Peyer's patch (tissue), 4 donors: ENCODE results near the gene SMAD9. TPM values are rescaled to one million over a fixed set of nuclear protein-coding genes. Genes with fewer than 3 reads are reported as not detected.

Experiments
- DNase-seq, 3 donors: peaks; one replicate each; pipeline ENCODE4 v3.0.0-alpha.2; 2017 to 2019
- H3K27ac ChIP-seq, 4 donors: fragments of 200-600 bp; sonication (generic); one replicate each; pipeline ENCODE4 v1.5.1; 2016 to 2019
- H3K27me3 ChIP-seq, 2 donors: fragments of 200-600 bp; sonication (generic); one replicate each; pipeline ENCODE4 v1.5.1; 2019
- H3K36me3 ChIP-seq, 3 donors: fragments of 200-600 bp; sonication (generic); one replicate each; pipeline ENCODE4 v1.5.1; 2016 to 2019
- H3K4me1 ChIP-seq, 4 donors: fragments of 200-600 bp; sonication (generic); one replicate each; pipeline ENCODE4 v1.5.1; 2016 to 2019
- H3K4me3 ChIP-seq, 4 donors: fragments of 200-600 bp; sonication (generic); 1 replicate in 3 of 4; 2 replicates in 1 of 4; pipeline ENCODE4 v1.5.1; 2016 to 2019; ENCODE audit warnings: mild to moderate bottlenecking in 1 of 4
- H3K9me3 ChIP-seq, 4 donors: fragments of 200-600 bp; sonication (generic); one replicate each; pipeline ENCODE4 v1.5.1; 2016 to 2019; ENCODE audit warnings: mild to moderate bottlenecking in 1 of 4
- CTCF ChIP-seq, 6 experiments: fragments of 450-650 bp in 4 of 6; fragments of 200-600 bp in 2 of 6; sonication (generic) in 1 of 6; IDR thresholded peaks; one replicate each; pipeline ENCODE4 v1.5.1; 2017 to 2019; ENCODE audit warnings: antibody characterized with exemption in 6 of 6, mild to moderate bottlenecking in 3 of 6, moderate library complexity in 1 of 6
- POLR2A ChIP-seq, 2 donors: fragments of 450-650 bp; IDR thresholded peaks; one replicate each; pipeline ENCODE4 v1.5.1; 2017; ENCODE audit warnings: antibody characterized with exemption in 2 of 2, mild to moderate bottlenecking in 2 of 2, moderate library complexity in 2 of 2
- total RNA-seq, 4 donors: library from RNA; depleted of rRNA; stranded (reverse); fragments of >200 nt; gene quantifications; one replicate each; pipeline ENCODE4 v1.1.0, GENCODE V29; 2016

Gene SMAD9
- total RNA-seq, 4 donors from 2014 or later, result 3.2 to 10.7 (median 4.0) TPM

- Histone ChIP-seq H3K27ac (no peak overlapping the region), H3K4me3 (no peak overlapping the region)
- TF ChIP-seq POLR2A (IDR thresholded peaks at IDR 0.05) (no peak), CTCF (IDR thresholded peaks at IDR 0.05) (no peak)
Measured at GRCh38 chr13:36912369-36912768, 7.7 kb downstream of the SMAD9 start.

GRCh38 chr13:36910545-36910944 lies 9.5 kb downstream of the SMAD9 start:
- no peak overlapping the region for H3K4me3 ChIP-seq
- no peaks in the 10 kb centered on the region for H3K4me1 ChIP-seq
- H3K36me3 ChIP-seq, result no peaks in the 10 kb centered on the region
- H3K9me3 ChIP-seq, result no peaks in the 10 kb centered on the region
- H3K27me3 ChIP-seq, result no peaks in the 10 kb centered on the region
- no peak for TF ChIP-seq POLR2A (IDR thresholded peaks at IDR 0.05)
- no peak for TF ChIP-seq CTCF (IDR thresholded peaks at IDR 0.05)
- DNase-seq, result no peak
- no peak overlapping the region for H3K27ac ChIP-seq

More at GRCh38 chr13:36912369-36912768, 7.7 kb downstream of the SMAD9 start:
- H3K27me3 ChIP-seq, result no peaks in the 10 kb centered on the region
- H3K36me3 ChIP-seq, result no peaks in the 10 kb centered on the region
- H3K9me3 ChIP-seq, result no peaks in the 10 kb centered on the region
- no peak for DNase-seq
- no peaks in the 10 kb centered on the region for H3K4me1 ChIP-seq

GRCh38 chr13:36907821-36908220 lies 12.2 kb downstream of the SMAD9 start:
- Histone ChIP-seq H3K4me1 (no peaks in the 10 kb centered on the region), H3K27me3 (no peaks in the 10 kb centered on the region), H3K27ac (no peak overlapping the region), H3K9me3 (no peaks in the 10 kb centered on the region), H3K4me3 (no peak overlapping the region), H3K36me3 (no peaks in the 10 kb centered on the region)
- TF ChIP-seq POLR2A (IDR thresholded peaks at IDR 0.05) (no peak), CTCF (IDR thresholded peaks at IDR 0.05) (no peak)
- DNase-seq, result no peak

- TF ChIP-seq CTCF (IDR thresholded peaks at IDR 0.05) (no peak), POLR2A (IDR thresholded peaks at IDR 0.05) (no peak)
- H3K36me3 ChIP-seq, result no peaks in the 10 kb centered on the region
Measured at GRCh38 chr13:36907266-36907665, 12.8 kb downstream of the SMAD9 start.

GRCh38 chr13:36905944-36906343 lies 14.1 kb downstream of the SMAD9 start:
- TF ChIP-seq CTCF (IDR thresholded peaks at IDR 0.05) (no peak), POLR2A (IDR thresholded peaks at IDR 0.05) (no peak)
- no peak overlapping the region for H3K4me3 ChIP-seq
- H3K36me3 ChIP-seq, result no peaks in the 10 kb centered on the region
- DNase-seq, result no peak
- no peak overlapping the region for H3K27ac ChIP-seq
- no peaks in the 10 kb centered on the region for H3K9me3 ChIP-seq
- H3K27me3 ChIP-seq, result no peaks in the 10 kb centered on the region
- no peaks in the 10 kb centered on the region for H3K4me1 ChIP-seq

More at GRCh38 chr13:36907266-36907665, 12.8 kb downstream of the SMAD9 start:
- H3K9me3 ChIP-seq, result no peaks in the 10 kb centered on the region
- H3K27ac ChIP-seq, result no peak overlapping the region
- H3K27me3 ChIP-seq, result no peaks in the 10 kb centered on the region
- no peak for DNase-seq
- no peaks in the 10 kb centered on the region for H3K4me1 ChIP-seq
- no peak overlapping the region for H3K4me3 ChIP-seq
